SKM-1 treated with dmso at 0.1 percent for 144 hours (cell line): ENCODE results near the gene AGTR1.

Source experiments
- DNase-seq: peaks from one replicate; lab custom pipeline; 2025; ENCODE audit not compliant: unreplicated experiment; lab: John Stamatoyannopoulos, UW

The AGTR1 gene

DNA sequence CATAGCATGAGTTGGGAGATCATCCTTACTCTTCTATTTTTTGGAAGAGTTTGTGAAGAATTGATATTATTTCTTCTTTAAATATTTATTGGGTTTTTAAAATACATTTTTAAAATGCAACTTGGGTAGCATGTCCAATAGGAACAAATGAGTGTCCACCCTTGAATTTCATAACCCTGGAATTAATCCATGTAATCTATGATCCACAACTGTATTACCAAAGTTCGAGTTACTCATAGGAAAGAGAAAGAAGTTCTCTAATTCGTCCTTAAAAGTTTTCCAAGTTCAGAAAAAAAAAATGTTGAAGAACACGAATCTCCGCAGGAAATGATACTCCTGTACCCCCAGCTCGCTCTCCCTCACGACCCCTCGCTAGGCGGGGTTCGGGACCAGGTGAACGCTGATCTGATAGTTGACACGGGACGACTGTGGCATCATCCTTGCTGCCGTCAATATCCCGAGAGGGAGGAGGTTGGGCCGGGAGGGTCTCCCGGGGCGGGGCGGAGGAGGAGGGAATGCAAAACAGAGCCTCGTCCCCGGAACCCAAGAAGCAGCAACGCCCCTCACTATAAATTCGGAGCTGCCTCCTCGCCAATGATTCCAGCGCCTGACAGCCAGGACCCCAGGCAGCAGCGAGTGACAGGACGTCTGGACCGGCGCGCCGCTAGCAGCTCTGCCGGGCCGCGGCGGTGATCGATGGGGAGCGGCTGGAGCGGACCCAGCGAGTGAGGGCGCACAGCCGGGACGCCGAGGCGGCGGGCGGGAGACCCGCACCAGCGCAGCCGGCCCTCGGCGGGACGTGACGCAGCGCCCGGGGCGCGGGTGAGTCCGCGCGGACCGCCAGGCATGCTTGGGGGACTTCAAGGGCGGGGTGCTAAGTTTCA, at the start of gene AGTR1:
TSS of gene AGTR1 (plus strand) at position 598 of the 884 bp plus-strand sequence. CDS start 43,133 bp downstream, outside the sequence.
- DNase-seq = no peak

DNA sequence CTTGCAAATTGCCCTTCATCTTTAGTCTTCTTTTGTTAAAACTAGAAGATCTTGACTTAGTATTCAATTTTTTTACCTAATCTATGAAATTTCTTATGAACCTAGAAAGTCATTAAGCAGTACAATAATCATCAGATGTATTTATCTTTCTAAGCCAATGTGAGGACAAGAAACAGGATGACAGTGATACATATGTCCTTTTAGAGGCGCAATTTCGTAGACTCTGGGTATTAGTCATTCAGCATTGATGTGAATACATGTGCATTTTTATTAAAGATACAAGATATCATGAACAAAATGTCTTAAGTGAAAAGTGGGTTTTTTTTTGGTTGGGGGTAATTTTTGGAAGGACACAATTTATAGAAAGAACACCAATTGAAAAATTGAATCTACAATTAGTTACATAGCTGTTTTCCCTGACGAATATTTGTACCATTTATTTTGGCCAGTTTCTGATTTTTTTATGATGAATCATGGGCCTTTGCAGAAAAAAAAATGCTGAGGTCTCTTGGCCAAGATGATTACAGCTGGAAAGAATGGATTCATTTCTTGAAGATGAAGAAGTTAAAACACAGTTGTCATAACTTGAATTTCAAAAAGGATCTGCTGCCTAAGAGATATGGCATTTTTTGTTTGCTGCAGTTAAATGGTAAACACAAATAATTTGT, 48.9 kb upstream of the AGTR1 start:
- no peak for DNase-seq

DNA sequence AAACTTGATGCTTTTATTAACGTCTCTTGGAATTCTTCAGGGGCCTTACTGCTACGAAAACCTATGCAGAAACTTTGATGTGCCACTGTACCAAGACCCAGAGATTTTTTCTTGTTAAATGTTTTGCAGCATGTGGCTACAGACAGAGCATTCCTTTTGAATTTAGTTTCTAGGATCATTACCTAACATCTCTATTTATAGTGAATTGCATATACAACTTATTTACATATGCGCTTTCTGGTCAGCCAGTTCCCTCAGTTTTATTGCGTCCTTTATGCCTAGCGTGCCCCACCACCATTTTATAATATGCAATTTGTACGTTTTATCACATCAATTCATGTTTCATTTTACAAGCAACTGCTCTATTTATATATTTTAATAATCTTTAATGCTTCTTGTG, 46.2 kb upstream of the AGTR1 start:
- DNase-seq = no peak

DNA sequence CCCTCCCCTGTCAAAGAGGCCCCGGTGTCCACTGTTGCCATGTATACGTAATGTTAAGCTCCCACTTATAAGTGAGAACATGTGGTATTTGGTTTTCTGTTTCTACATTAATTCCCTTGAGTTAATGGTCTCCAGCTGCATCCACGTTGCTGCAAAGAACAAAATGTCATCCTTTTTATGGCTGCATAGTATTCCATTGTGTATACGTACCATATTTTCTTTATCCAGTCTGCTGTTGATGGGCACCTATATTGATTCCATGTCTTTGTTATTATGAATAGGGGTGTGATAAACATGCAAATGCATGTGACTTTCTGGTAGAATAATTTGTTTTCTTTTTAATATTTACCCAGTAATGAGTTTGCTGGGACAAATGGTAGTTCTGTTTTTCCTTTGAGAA, 43.3 kb upstream of the AGTR1 start:
- no peak for DNase-seq

DNA sequence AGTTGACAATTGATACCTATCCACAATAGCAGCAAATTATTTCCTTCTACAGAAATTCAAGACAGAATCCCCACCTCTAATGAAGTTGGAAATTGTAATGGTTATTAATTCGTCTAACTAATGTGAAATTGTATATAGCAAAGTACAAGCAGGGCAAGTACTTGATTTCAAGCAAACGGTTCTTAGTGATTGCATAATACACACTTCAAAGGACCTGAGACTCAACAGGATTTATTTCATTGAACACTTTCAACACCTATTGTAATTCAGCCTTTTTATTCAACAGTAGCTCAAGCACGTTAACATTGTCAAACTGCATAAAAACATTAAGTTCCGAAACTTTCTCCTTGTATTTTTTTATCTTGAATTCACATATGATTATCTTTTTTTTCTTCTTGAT, 40.2 kb upstream of the AGTR1 start:
- no peak for DNase-seq

DNA sequence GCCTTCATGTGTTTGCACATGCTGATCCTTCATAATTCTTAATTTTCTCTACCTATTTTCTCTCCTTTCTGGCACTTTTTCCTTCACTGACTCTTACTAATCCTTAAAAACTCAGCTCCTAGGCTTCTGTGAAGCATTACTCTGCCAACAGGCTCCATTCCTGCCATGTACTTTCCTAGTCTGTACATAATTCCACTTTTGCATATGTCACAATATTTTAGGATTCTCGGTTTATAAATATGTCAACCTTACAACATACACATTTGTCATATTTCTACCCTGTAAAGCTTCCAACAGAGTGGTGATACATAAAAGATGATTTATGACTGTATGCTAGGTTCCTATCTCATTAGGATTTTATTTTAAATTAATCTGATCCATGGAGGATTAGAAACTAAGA, 38.2 kb upstream of the AGTR1 start:
- no peak for DNase-seq

DNA sequence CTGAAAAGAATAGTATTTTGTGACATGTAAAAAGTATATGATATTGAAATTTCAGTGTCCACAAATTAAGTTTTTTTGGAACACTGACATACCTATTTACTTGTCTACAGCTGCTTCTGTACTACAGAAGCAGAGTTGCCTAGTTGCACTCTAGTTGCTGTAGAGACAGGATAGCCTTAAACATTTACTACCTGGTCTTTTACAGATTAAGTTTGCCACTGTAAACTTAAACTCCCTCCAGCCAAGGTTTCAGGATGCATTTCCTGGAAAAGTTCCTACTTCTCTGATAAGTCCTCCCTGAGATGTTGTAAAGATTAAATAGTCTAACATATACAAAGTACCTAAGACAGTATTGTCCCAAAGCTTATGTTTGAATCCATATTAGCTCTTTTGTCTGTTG, 17.4 kb upstream of the AGTR1 start:
- no peak for DNase-seq

DNA sequence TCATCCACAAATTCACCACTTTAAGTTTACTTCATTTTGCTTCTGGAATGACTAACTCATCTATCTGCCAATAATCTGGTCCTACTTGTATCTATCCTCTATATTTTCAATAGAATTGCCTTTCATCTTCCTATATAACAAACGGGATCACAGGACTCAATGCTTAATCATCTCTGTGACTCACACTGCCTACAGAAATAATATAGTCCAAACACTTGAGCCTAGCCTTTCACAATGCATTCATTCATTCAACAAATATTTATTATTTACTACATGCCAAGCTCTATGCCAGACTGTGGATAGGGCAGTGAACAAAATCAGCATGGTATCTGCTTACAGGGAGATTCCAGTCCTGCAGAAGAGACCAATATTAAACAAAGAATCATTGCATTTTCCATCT, 16.6 kb upstream of the AGTR1 start:
- no peak for DNase-seq

DNA sequence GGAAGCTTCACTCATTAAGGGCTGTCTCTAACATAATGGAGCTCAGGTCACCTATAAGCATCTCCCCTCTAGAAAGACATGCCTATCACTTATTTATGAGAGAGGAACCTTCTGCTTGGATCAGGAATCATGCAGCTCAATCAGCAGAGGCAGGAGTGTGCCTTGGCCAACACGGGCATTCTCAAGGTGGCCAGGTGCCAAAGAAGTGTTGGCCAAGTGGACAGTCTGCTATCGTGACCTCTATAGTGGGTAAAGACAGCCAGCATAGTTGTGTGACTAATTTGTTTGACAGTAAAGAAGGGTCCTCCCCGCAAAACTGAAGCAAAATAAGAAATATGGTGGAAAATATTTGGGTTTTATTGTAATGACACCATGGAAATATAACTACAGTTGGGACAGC, 14.7 kb upstream of the AGTR1 start:
- DNase-seq = no peak

DNA sequence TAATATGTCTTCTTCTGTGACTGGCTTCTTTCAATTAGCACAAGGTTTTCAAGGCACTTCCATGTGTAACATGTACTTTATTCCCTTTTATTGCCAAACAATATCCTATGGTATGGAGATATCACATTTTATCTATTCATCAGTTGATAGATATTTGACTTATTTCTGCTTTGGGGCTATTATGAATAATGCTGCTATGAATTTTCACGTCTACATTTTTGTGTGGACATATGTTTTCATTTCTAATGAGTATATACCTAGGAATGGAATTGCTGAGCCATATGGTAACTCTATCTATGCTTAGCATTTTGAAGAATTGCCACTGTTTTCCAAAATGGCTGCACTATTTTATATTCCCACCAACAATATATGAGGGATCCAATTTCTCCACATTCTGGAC, 3.6 kb upstream of the AGTR1 start:
- DNase-seq = no peak

DNA sequence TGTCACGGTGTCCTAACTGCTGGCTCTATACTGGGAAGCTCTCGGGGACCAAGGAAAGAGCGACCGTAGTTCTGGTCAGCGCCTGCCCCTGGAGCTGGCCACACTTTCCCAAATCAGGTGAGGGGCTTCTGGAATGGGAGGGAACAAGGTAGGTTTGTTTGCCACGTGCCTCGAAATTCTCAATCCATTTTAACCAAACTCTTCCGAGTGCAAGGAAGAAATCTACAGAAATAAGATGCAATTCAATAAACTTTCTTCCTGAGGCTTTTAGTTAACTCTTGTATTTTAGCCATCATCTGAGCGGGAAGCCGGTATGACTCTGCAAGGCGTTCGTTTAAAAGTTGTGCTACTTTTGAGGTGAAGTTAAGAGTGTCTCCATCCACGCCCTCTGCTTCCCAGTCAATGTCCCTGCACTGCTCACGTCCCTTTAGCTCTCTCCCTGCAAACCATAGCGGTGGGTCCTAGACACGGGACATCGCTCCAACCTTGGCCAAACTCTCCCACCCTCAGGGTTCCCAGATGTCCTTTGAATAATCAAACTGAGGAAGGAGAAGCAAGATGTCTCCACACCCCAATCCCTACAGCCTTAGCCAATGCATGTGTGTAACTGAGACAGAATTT, 597 bp downstream of the AGTR1 start:
- no peak for DNase-seq

DNA sequence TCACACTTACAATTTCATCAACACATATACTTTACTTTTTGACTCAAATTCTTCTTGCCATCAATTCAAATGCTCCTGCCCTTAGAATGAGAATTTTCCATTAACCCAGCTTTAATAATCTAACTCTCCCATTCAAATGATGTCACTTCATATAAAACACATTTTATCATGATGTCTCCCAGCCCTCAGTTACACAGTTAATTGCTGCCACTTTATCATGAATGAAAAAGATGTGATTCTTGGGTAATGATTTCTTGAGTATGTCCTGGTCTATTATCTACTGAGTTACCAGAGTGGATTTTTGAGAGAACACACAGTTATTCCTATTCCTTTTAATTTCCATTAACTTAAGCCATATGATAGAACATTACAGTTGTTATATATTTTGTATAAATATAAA, 7.6 kb downstream of the AGTR1 start:
- DNase-seq = no peak

DNA sequence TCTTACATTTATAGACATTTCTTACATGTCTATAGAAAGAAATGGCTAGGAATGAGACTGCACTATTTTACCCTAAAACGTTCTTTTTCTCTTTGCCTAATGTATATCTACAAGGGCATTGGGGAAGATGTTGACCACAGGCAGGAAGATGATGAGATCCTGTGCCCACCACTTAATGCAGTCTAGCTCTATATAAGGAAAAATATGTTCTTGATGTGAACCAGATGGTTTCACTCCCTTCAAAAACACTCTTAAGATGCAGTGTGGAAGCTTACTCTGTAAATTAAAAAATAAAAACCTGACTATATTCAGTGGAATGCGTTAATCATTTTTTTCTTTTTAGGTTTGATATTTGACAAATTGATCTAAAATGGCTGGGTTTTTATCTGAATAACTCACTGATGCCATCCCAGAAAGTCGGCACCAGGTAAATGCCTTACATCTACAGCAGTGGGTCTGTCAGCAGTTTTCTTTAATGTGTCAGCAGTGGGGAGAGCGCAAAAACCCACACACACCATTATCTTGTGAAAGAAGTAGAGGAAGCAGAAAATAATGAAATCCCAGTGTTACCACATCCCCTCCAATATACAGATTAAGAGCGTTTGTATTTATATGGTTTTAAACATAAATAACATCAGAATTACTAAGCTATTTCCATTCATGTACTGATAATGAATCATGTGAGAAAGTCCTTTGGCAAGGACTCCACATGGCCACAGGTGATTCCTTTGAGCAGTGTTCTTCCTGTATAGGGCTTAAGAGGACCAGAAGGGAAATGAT, 10.1 kb downstream of the AGTR1 start:
- no peak for DNase-seq

DNA sequence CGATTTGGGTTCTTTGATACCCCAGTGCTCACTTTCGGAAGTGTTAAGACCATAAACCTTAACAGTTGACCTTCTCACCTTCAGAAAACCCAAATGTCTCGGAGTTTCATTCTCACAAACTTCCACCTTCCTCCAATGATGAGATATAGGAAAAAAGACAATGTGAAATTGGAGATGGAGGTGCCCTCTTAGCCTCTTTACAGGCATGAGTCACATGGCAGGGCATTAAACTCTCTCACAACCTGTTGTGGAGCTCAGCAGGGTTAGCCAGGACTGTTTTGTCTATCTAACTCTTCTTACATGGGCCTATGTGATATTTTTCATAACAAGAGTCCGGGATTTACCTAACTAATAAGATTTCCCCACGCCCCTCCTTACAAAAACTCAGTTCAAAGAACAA, 10.7 kb downstream of the AGTR1 start:
- no peak for DNase-seq

DNA sequence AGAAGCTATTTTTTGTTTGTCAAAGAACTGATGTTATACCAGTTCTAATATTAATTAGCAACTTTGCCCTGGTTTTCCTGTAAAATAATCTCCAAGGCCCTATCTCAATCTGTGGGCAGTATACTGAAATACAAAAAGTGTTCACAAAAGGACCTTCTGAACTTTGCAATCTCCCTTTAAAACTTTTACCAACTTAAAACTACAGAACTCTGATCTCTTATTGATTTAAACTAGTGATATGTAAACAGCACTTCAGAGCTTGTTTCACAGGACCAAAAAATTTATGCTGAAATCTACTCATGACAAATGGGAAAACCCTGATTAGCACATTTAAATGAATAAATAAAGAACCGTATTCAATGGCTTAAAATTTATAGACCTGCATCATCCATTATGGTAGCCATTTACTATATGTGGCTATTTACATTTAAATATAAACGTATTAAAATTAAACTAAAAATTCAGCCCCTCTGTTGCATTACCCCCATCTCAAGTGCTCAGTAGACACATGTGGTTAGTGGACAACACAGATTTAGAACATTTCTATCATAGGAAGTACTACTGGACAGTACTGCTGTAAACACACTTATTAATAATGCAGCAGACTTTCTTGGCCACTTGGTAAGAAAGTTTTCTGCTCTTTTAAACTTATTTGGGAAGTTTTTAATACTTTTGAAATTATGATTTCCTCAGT, 12.0 kb downstream of the AGTR1 start:
- no peak for DNase-seq

DNA sequence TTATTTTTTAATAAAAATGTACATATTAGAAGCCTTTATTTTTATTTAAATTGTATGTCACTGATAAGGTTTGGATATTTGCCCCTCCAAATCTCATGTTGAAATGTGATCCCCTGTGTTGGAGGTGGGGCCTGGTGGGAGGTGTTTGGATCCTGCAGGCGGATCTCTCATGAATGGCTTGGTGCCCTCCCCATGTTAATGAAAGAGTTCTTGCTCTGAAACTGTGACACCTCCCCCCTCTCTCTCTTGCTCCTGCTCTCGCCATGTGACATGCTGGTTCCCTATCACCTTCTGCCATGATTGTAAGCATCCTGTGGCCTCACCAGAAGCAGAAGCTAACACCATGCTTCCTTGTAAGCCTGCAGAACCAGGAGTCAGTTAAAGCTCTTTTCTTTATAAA, 13.0 kb downstream of the AGTR1 start:
- DNase-seq = no peak

DNA sequence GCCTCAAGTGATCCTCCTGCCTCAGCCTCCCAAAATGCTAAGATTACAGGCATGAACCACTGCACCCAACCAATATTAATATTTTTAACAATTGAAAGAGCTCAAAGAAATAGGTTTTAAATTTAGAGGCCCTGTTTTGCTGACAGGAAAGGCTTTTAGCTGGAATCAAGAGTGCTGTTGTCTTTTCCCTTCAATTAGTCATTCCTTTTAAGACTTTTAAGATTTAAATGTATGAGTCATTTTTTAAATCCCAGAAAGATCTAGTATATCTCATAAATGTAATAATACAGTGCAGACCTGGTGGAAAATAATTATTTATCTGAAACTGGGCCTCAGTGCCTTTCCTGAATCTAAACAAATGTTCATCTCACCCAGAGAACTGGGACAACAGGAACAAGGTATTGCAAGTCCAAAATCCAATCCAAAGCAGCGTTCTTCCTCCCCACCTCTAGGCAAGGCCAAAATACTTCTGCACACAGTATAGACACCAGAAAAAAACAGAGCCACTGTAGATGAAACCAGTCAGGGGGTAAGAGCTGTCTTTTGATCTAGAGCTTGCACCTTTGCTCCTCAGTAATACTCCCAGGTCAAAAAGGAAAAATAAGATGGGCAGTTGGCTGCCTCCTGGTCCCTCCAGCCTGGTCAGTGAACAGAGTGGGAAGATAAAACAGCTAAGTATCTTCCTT, 14.4 kb downstream of the AGTR1 start:
- no peak for DNase-seq

DNA sequence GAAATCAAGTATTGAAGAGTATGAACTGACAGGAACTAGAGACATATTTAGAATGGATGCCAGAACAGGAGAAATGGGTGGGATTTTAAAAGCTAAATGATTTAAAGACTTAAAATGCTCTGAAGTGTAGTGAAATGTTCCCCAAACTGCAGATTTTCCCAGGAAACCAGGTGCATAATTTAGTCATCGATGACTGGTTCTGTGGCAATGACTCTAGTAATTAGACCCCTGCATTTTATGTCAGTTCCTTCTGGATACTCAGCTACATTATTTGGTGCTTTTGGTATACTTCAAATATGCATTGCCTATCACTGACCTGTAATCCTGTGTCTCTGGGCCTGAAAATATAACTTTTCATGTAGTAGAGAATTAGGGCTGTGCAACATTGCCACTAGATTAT, 16.8 kb downstream of the AGTR1 start:
- no peak for DNase-seq

DNA sequence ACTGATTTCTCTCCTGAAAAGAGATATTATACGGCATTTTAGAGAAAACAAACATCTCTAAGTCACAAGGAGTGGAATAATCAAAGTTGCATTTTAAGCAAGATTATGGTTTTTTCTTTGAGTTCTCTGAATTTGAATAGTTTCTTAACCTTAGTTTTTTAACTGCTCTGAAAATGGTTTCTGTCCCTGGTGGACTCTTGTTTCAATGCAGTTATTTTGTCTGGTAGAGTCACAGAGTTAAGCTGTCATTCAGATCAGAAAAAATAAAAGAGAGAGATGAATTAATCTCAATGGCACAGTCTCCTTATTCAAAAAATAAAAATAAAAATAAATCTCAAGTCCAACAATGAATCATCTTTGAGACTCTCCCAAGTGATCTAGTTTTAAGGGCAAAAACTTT, 19.0 kb downstream of the AGTR1 start:
- DNase-seq = no peak

DNA sequence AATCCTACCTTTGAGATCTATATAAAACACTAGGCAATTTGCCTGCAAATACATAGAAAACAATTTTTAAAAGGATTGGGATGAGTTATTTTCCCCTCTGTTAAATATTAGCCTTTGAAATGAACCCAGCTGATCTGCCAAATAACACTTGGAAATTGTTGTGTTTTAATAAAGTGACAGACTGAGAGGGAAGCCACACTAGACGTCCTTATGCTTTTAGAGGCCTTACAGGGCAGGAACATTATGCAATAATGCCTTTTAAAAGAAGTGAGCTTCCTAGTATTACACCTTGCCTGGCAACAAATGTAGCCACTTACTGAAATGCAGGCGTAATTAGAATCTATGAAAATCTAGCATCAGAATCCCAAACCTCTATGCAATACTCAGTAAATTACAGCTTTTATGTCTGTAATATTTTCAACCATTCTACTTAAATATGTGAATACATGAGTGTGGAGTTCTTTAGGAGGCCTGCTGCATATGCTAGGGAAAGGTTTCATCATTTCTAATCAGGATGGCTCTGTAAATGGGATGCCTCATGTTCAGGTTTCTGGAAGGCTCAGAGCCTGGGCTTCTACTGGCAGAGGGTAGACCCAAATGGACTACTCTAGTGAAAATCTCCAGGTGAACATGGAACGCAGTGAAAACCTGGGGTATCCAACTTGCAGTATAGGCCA, 20.3 kb downstream of the AGTR1 start:
- no peak for DNase-seq
